OCI-LY7 (cell line): ENCODE results near the gene SLC38A3. TPM values are rescaled to one million over a fixed set of nuclear protein-coding genes. Genes with fewer than 3 reads are reported as not detected.
A peak's percentile ranks its signal among the peaks of the same experiment; 100 is the strongest.

ENCODE experiments used
- BruUV-seq: library from RNA; stranded (reverse); fragments of 400-500 nt; replicated peaks from 2 replicates; lab custom pipeline; 2021; lab: Mats Ljungman, UMichigan
- CTCF ChIA-PET: fragments of 300-600 bp; sonication (Branson Sonifier 250); formaldehyde crosslinking; loops from one replicate; lab custom pipeline; 2022; ENCODE audit warnings: antibody characterized with exemption; ENCODE audit not compliant: unreplicated experiment; lab: Charles Lee
- POLR2A ChIA-PET: fragments of 300-600 bp; sonication (Branson Sonifier 250); formaldehyde crosslinking; loops from one replicate; lab custom pipeline; 2022; ENCODE audit warnings: antibody characterized with exemption; lab: Charles Lee
- DNase-seq: peaks from one replicate; pipeline ENCODE4 v3.0.0-alpha.2; 2015; ENCODE audit warnings: low spot score
- H2AFZ ChIP-seq: fragments of 200-600 bp; sonication (generic), shearing (Covaris generic); 2 replicates; pipeline ENCODE4 v1.6.1; 2014; ENCODE audit warnings: mild to moderate bottlenecking, antibody characterized with exemption, low read length, moderate library complexity
- H3K27ac ChIP-seq: fragments of 200-600 bp; sonication (generic); 2 replicates; pipeline ENCODE4 v1.5.1; 2014; ENCODE audit warnings: mixed run types, low read depth, mild to moderate bottlenecking, moderate library complexity, low read length, inconsistent platforms; ENCODE audit not compliant: poor library complexity, severe bottlenecking
- H3K36me3 ChIP-seq: fragments of 200-600 bp; sonication (generic); 2 replicates; pipeline ENCODE4 v1.6.1; 2014; ENCODE audit warnings: mild to moderate bottlenecking, antibody characterized with exemption, low read length, moderate library complexity, mixed read lengths; ENCODE audit not compliant: insufficient read depth
- H3K4me1 ChIP-seq: fragments of 200-600 bp; sonication (generic); 2 replicates; pipeline ENCODE4 v1.5.1; 2014; ENCODE audit warnings: mild to moderate bottlenecking, low read length; ENCODE audit not compliant: insufficient read depth, poor library complexity, severe bottlenecking
- H3K4me2 ChIP-seq: fragments of 200-600 bp; sonication (generic); 2 replicates; pipeline ENCODE4 v1.6.1; 2014; ENCODE audit warnings: mild to moderate bottlenecking, low read length
- H3K4me3 ChIP-seq: fragments of 200-600 bp; sonication (generic); 2 replicates; pipeline ENCODE4 v1.5.1; 2014; ENCODE audit warnings: mild to moderate bottlenecking, low read depth, low read length; ENCODE audit not compliant: poor library complexity, severe bottlenecking
- H3K79me2 ChIP-seq: fragments of 200-600 bp; sonication (generic); 2 replicates; pipeline ENCODE4 v1.6.1; 2016; ENCODE audit warnings: low read depth, mild to moderate bottlenecking, low read length, moderate library complexity, mixed read lengths; ENCODE audit not compliant: insufficient read depth
- H3K9me2 ChIP-seq: fragments of 200-600 bp; sonication (generic); 2 replicates; pipeline ENCODE4 v1.6.1; 2016; ENCODE audit warnings: mild to moderate bottlenecking, low read length, mixed read lengths; ENCODE audit not compliant: insufficient read depth
- H3K9me3 ChIP-seq: fragments of 200-600 bp; sonication (generic); 2 replicates; pipeline ENCODE4 v1.6.1; 2014; ENCODE audit warnings: mild to moderate bottlenecking, mixed run types, low read length, mixed read lengths
- H4K20me1 ChIP-seq: fragments of 200-600 bp; sonication (generic); 2 replicates; pipeline ENCODE4 v1.6.1; 2014; ENCODE audit warnings: mild to moderate bottlenecking, antibody characterized with exemption, low read length, moderate library complexity, mixed read lengths; ENCODE audit not compliant: insufficient read depth
- CTCF ChIP-seq: fragments of 200-600 bp; sonication (generic); conservative IDR thresholded peaks from 2 replicates; pipeline ENCODE4 v1.5.1; 2014; ENCODE audit warnings: mild to moderate bottlenecking, antibody characterized with exemption, low read length, moderate library complexity, mixed read lengths
- EZH2phosphoT487 ChIP-seq: fragments of 200-600 bp; sonication (generic); IDR thresholded peaks from 2 replicates; pipeline ENCODE4 v1.6.1; 2018; ENCODE audit warnings: low read depth, borderline replicate concordance, mild to moderate bottlenecking, mixed run types, antibody characterized with exemption, low read length, moderate library complexity, mixed read lengths
- intact Hi-C: fragments of 100-400 bp; cut with micrococcal nuclease; formaldehyde crosslinking; loops from one replicate; pipeline ENCODE4 v1.10.0; 2022; ENCODE audit not compliant: unreplicated experiment
- total RNA-seq, 2 experiments: library from RNA; depleted of rRNA in 1 of 2; stranded (reverse); fragments of >200 nt in 1 of 2; shearing (Covaris generic) in 1 of 2; gene quantifications; 2 replicates each; pipeline ENCODE4 v1.2.3, GENCODE V29; 2014 to 2022

SLC38A3 gene
- total RNA-seq, 2 experiments from 2014 or later = not detected

- H3K79me2 ChIP-seq = peaks cover 65% of the 10 kb centered on the region
- peaks cover 27% of the 10 kb centered on the region; the same call in 1 of the 2 replicates for H3K36me3 ChIP-seq
- CTCF ChIA-PET = interaction anchor here (1.4 kb wide), 1 partner anchor 9 kb away, joined by 3 read pairs; no protein-coding TSS in a partner anchor
Measured at GRCh38 chr3:50237754-50238548, 32.9 kb downstream of the SLC38A3 start.

GRCh38 chr3:50238549-50239026, 33.5 kb downstream of the SLC38A3 start:
- H3K27ac ChIP-seq = peak overlapping the region; percentile 64
- peaks cover 68% of the 10 kb centered on the region for H3K4me1 ChIP-seq
- peaks cover 71% of the 10 kb centered on the region for H3K79me2 ChIP-seq
- H3K36me3 ChIP-seq = peaks cover 33% of the 10 kb centered on the region; the same call in 1 of the 2 replicates
- BruUV-seq = no TSS peak
- intact Hi-C loops = loop anchor here (5.0 kb wide), 2 partner anchors 99 to 329 kb away; partner anchors contain the start of genes C3orf18 and HEMK1
- H2AFZ ChIP-seq = no peak overlapping the region
- no peaks in the 10 kb centered on the region for H3K9me2 ChIP-seq
- H3K9me3 ChIP-seq = no peaks in the 10 kb centered on the region
- ChIA-PET POLR2A (interaction anchor here (1.0 kb wide), 1 partner anchor 9 kb away, joined by 3 read pairs; no protein-coding TSS in a partner anchor), CTCF (no interaction called here)
- peak overlapping the region; percentile 80 for H3K4me3 ChIP-seq
- DNase-seq = no peak
- H3K4me2 ChIP-seq = peak overlapping the region; percentile 87
- TF ChIP-seq EZH2phosphoT487 (no peak), CTCF (no peak)
- H4K20me1 ChIP-seq = peaks cover 10% of the 10 kb centered on the region; the same call in 1 of the 2 replicates

More at GRCh38 chr3:50237754-50238548, 32.9 kb downstream of the SLC38A3 start:
- Histone ChIP-seq H3K4me3 (peak overlapping the region; percentile 80), H3K27ac (peak overlapping the region; percentile 64), H2AFZ (no peak overlapping the region; the same call in 1 of the 2 replicates), H3K4me2 (peak overlapping the region; percentile 87), H3K9me3 (no peaks in the 10 kb centered on the region), H3K4me1 (peaks cover 62% of the 10 kb centered on the region), H4K20me1 (peaks cover 7% of the 10 kb centered on the region; the same call in 1 of the 2 replicates), H3K9me2 (no peaks in the 10 kb centered on the region)
- intact Hi-C loops = loop anchor here (1.0 to 5.0 kb wide), 3 partner anchors 8 to 329 kb away; partner anchors contain the start of genes C3orf18 and HEMK1
- POLR2A ChIA-PET = interaction anchor here (0.6 to 1.0 kb wide), 8 partner anchors 9 to 433 kb away, joined by 3 to 6 read pairs (median 4); partner anchors contain the start of gene SEMA3B
- no TSS peak for BruUV-seq
- no peak for TF ChIP-seq EZH2phosphoT487
- no peak for TF ChIP-seq CTCF
- DNase-seq = peak; percentile 90
